HG03460 (cell line): ENCODE results near the gene ARHGEF2.
"Not testable (repeated sequence)": the region's sequence is repeated elsewhere in the genome, so short reads cannot be mapped to it uniquely, and the experiment has no call there.

ENCODE experiments used
- ATAC-seq: cut with Tn5 transposase; IDR thresholded peaks from one replicate; pipeline ENCODE4 v1.9.1; 2021; ENCODE audit not compliant: unreplicated experiment

ARHGEF2 gene

DNA sequence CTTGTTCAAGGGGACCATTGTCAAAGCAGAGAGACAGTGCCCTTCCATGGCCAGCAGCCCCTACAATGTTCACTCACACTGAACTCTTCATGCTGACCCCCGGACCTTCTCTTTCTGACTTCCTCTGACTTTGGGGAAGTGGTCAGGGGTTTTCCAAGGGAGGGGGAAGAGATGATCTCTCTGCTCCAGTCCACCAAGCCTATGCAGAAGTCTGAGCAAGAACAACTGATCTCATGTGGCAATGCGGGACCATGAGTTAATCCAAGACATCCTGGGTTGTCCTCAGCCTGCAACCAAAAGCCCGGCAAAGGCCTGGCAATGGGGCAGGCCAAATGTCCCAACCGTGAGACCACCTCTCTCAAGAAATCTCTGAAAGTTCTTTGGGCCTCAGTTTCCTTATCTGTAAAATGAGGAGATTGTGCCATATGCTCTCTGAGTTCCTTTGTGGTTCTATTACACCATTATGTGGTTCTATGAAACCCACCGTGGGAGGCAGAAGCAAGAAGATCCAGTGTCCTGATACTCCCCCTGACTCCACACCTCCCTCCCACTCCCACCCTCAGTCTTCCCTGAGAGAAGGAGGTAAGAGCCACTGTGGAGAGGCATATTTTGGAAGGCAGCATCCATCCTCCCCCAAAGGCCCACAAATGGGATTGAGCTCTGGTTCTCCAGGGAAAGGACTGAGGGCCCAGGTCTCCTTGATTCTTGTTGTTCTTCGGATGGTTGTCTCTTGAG, 11.8 kb upstream of the ARHGEF2 start:
- ATAC-seq: no peak

DNA sequence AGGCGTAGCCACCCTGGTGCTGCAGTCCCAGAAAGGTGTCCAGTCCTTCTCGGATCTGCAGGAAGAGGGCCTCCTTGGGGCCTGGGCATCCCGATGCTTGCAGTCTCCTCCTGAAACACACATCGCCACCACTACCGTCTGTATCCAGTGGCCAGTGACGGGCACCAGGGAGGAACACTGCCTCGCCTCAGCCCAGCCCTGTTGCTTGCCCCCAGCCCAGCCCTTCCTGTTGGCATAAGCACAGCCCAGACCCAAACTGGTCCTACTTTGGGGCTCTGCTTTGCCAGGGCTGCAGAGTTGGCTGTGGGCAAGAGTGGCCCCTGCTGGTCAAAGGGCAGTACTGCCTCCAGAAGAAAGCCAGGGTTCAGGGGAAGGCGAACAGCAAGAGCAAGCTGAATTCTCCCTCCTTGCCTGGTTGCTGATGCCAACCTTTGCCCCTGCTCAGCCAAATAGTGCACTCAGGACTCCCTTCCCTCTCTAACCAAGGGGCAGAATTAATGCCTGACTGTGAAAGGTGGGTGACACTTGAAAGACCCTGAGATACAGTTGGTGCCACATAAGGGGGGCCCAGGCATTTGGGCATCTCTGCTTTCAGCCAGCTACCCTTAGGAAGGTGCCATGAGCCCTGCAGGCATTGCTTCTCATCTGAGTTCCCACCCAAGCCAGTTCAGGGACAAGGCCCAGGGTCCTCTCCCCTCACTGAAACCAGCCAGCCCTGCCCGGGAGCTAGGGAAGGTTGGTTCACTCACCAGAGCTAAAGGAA, 11.1 kb upstream of the ARHGEF2 start:
- ATAC-seq: peak; percentile 43

DNA sequence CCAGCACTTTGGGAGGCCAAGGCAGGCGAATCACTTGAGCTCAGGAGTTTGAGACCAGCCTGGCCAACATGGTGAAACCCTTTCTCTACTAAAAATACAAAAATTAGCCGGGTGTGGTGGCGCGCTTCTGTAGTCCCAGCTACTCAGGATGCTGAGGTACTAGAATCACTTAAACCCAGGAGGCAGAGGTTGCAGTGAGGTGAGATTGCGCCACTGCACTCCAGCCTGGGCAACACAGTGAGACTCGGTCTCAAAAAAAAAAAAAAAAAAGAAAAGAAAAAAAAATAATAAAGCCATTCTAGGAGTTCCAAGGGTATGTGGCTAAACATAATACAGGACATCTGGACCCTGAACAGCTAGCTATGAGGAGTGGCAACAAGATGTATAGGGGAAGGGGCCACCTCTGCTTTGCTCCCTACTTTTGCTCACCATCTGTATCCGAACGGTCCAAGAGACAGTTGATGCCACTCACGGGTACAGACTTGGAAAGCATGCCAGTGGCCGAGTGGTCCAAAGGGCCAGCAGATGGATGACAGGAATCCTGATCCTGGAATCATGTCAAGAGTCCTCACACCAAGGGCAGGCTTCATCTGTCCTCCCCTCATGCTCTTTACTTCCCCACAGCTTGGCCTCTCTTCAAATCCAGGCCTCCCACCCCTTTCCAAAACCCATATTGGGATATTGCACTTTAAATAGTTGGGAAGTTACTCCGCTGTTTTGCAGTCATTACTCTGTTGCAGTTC, 6.7 kb upstream of the ARHGEF2 start:
- ATAC-seq: not testable (repeated sequence)

DNA sequence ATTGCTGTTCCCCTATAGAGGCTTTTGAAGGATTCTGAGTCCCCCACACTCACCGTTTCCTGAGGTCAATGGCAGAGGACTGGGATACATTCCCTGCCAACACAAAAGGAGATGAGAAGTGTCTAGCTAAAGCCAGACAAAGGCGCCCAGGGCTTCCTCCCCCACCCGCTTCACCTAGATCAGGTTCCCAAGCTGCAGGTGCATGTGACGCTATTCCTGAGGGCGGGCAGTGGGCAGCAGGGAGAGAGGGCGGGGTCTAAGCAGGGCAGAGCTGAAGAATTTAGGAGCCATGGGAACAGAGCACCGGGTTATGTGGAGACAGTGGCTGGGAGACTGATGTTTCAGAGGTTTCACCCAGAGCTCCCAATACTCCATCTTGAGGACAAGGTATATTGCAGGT, 6.0 kb upstream of the ARHGEF2 start:
- ATAC-seq: no peak

DNA sequence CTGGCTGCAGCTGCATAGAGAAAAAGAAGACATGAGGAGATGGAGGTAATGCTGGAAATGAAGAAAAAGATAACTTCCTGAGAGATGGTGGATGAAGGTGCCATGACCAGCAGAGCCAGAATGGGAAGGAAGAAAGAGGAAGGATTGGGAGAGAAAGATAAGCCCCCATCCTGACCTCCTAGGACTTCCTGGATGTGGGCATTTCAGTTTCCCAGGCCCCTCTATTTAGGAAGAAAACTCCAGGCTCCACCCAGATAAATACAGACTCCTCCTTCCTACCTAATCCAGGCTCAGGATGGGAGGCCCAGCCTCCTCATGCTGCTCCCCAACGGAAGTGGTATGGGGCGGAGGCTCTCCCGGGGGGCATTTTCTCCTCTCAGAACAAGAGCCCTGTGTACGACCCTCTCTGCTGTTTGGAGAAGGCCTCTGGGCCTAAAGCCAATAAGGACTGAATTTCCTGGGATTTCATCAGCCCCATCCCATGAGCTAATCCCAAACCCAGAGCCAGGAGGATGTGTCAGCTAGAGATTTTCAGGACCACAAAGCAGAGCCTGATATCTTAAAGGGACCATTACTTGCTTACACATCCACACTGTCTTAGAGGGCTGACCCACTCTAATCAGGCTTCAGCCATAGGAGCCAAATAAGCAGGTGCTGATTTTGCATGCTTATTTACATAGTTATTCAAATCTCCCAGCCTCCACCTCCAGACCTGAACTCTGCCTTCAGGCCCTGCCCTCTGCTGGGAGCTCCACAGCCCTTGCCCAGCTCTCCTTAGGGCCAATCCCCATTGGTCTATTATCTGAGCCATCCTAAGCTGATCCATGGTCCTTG, 5.1 kb upstream of the ARHGEF2 start:
- ATAC-seq: no peak

DNA sequence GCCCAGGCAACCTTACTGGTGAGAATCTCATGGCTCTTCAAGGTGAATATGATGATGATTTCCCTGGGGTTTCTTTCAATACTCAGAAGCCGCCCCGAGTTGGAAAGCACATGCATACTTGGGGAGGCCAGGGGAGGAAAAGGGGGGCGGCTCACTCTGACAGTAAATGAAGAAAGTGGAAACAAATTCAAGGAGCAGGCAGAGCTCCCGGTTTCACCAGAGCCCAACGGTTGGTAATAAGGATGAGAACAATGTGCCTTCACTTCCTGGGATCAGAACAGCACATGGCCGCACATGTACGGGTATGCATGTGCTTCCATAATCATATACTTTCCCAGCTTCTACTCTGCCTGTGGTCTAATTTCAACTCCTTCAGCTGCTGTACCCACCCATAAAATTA, 3.8 kb upstream of the ARHGEF2 start:
- ATAC-seq: no peak

DNA sequence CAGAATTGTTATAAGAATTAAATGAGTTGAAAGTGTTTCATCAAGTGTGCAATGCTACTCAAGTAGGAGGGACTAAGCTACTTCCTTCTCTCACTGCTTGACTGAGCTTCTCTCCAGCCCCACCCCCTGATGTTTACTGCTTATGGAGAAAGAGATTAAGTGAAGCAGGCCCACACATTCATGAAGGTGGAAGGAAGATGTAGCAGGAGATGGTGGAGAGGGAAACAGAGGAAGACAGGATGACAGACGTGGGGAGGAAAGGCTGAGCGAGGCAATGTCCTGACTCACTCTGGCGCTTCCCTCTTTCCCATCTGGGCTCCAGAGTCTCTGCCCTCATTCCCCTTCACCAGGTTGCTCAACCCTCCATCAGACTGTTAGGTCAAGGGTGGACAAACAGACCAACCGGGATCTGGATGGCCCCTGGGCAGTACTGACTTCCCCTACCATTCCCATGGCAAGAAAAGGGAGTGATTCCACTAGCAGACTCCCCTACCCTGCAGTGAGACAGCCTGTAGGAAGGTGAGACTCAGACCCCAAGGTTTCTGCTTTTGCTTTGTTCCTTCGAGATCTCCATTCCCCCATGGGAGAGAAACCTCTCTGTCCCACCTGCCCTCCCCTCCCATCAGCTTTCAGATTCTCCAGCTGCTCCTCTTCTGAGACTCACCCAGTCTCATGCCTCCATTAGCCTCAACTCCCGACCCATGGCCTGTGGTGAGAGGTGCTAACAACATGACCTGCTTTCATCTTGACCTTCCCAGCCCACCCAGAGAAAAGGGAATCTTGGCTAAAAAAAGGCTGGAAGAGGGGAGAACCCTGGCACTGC, 3.1 kb upstream of the ARHGEF2 start:
- no peak for ATAC-seq

DNA sequence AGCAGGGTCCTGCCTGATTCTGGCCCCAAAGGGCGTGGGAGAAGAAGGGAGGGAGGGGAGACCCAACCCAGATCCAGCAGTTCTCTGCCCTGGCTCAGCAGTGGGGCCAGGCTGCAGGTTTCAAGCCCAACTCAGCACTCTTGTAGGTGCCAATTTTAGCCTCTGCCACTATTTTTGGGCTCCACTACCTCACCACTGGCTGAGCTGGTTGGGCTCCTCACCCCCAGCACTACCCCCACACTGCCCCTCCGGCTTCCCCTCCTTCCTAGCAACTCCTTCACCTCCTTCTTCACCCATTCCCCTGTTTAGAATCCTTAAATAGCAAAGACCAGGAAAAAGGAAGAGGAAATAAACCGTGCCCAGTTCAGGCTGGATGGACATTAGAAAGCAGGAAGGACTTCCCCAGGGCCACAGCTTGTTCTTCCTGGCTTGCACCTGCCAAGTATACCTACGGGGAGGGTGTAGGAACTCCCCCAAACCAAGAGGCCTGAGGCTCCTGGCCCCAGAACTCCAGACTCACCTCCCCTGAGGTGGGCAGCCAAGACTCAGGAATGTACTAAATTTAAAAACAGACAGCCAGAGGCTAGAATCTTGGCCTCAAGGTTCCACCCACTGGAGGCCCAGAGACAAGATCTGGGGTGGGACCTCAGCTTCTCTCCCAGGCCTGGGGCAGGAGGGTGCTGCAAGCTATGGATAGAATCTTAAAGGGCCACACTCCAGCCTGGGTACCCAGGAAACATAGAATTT, 1.4 kb upstream of the ARHGEF2 start:
- ATAC-seq: no peak

DNA sequence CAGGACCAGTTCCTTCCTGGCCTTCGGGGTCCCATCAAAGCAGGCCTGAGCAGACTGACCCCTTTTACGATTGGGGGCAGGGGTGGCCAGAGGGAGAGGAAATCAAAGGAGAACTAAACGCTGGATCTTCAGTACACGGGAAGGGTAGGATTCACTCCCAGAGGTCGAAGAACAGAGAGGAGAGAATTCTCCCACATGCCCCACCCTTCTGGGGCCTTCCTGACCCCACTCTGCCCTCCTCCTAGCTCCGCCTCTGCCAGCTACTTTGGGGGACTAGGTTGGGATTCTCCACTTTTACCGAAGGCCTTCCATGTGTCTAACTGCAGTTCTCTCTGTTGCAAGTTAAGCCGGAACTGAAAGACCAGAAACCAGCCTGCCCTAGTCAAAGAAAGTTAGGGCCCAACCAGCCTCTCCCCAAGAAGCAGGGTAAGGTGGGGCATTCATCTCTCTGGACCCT, 654 bp upstream of the ARHGEF2 start:
- ATAC-seq: no peak

DNA sequence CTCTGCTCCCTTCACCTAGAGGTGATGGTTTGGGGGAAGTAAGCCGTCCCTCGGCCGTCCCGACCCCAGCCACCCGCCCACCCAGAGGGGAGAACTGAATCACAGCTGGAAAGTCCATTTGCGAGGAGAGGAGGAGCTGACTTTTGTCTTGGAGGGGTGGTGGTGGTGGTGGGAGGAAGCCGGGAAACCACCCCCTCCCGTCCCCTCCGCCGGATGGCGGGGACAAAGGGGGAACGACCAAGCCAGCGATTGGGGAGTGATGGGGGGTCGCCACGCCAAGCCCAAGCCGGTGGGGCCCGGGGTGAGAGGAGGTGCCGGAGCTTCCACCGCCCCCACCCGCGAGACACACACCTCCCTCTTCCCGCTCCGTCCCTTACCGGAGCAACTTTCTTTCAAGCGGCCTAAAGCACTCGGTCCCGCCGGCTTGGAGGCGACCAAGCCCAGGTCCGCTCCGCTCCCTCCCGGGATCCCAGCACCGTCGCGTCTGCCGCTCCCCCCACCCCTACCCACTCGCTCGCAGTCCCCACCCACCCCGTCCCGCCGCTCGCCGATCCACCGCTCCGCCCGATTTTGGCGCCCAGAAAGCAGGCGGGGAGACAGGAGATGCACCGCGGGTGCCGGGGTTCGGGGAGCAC, 540 bp downstream of the ARHGEF2 start:
- no peak for ATAC-seq

DNA sequence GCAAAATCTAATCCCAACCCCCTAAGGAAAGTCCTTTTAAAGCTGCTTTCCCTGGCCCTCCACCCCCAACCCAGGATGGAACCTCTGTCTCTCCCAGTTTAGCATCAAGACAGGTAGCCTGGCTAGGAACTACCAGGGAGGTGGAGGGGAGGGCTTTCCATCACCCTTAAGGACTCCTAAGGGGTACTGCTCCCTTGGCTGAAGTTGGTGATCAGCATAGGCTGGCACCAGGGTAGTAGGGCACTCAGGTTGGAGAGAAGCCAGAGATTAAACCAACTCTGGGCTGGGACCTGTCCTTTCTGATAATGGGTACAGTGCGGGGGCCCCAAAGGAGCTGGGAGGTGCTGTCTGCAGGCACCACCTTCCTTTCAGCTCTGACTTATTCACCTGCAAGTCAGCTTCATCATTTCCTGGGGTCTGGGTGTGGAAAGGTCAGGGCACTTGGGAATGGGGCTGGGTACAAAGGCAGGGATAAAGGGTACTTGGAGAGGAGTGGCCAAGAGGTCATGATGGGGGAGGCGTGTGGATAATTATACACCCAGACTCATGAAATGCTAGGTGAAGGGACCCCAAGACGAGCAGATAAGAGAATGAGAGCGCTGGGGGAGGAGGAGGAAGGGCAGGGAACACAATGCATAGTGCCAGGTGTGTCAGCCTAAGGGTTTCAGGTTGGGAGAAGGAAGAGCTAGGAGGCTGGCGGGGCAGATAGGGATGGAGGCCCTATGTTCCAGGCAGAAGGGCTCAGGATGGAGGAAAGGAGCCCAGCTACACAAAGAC, 1.2 kb downstream of the ARHGEF2 start:
- ATAC-seq: no peak

DNA sequence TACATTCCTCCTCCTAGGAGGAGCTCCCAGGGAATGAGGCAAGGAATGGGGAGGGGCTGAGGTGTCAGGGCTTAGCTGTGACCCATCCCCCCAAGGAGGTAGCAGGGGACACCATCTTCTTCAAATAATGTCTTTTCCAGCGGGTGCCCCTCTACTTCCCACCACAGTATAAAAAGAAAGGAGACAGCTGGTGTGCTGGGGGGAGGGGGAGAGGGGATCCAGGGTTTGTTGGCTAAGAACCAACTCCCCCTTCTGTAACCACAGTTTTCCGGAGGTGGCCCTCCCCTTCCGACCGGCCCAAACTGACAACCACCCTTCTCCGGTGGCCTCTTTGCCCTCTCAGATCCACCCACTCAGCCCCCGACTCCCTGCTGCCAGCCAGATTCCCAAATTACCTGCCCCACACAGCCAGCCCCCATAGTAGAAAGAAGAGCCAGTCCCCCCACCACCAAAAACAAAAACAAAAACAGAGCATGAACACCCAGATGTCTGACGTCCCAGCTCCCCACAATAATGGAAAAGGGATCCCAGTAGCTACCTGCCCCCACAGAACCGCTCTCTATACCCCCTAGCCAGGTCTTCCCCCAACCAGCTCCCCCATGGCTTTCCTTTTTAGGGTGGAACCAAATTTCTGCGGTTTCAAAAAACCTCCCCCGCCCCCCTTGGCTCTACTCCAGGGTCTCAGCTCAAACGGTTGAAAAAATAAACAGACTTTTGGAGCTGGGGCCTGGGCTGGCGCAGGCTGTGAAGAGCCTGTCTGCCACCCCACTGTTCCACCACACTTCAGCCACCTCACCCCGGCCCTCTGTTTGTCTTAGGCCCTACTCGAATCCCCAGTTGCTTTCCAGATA, 2.1 kb downstream of the ARHGEF2 start:
- ATAC-seq: no peak

DNA sequence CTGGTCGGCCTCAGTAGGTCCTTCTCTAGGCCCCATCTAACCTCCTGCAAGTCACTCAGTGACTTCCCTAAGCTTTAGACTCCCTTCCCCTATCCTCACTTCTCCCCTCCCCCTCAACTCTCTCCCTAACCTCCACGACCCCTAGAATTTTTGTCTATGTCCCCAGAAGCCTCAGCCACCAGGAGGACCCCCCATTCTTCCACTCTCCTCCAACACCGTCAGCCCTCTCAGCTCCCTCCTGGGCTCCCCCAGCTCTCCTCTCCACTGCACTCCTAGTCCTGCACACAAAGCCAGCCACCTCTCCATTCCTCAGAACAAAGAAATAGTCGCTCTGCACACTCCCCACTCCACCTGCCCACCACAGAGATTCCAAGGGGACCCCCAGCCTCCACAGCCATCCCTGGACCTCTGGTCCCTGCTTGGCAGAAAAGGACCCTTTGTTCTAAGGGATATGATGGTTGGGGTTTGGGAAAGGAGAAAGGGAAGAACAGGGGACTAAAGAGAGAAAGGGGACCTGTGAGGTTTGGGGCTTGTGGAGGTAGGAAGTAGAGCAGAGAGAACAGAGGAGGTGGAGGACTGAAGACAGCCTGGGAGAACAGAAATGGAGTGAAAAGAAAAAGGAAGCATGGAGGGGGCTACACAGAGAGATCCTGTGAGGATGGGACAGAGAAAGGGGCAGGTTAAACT, 2.8 kb downstream of the ARHGEF2 start:
- ATAC-seq: no peak

DNA sequence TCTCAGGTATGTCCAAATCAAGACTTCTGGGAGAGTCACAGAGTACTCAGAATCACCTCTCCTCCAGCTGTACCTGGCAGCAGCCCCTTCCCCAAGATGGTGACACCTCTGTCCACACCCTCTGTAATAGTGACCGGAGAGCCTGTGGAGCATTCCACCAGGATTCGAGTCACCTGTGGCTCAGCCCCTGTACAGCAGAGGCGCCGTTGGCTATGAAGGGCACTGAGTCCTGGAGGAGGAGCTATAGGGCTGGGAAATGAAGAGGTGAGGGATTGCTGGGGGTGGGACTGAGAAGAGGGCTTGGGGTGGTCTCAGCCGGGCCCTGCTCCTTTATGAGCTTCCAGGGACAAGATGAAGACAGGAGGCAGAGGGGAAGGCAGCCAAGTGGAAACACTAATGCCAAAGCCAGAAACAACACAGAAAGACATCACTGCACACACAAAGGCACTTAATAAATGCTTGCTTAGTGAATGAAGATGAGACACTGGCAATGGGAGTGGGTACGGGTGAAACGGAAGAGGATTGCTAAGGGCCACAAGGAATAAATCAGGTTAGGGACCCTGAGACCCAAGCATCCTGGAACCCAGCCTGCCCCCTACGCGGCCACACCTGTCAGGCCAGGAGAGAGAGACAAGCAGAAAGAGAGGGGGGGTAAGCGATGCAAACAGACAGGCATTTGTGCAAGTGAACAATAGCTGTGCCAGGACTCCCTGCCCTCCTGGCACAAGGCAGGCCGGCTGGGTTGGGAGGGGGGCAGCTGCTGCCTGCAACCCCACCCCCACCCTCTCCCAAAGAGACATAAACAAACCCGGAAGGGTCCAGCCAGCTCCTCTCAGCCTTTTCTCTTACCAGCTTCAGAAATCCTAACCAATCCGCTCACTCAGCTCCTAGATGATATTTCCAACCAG, 3.9 kb downstream of the ARHGEF2 start:
- no peak for ATAC-seq

DNA sequence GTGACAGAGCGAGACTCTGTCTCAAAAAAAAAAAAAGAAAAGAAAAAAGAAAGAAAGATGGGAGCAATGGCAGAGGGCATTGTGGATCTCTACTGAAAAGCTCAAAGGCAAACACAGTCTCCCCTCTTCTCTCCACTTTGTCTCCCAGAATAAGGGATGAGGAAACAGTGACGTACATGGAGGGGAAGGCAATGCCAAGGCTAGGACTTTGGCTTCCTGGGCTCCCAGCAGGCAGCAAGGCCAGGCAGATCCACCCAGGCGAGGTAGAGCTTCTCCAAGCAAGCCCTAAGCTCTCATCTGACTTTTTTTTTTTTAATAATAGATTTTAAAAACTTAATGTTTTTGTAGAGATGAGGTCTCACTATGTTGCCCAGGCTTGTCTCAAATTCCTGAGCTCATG, 4.6 kb downstream of the ARHGEF2 start:
- ATAC-seq: no peak
